Right lobe of liver (tissue), 4 donors: ENCODE results near the gene FYN.

Experiments
- CTCF ChIP-seq, 4 donors: fragments of 200-600 bp in 3 of 4; fragments of 450-650 bp in 1 of 4; IDR thresholded peaks; one replicate each; pipeline versions ENCODE4 v1.5.1 to v1.8.0; 2016 to 2022; ENCODE audit warnings: antibody characterized with exemption in 4 of 4, mild to moderate bottlenecking in 2 of 4
- POLR2A ChIP-seq: fragments of 450-650 bp; IDR thresholded peaks from one replicate; pipeline ENCODE4 v1.6.1; 2017; ENCODE audit warnings: antibody characterized with exemption, mild to moderate bottlenecking
- donor health status: DM: no; HTN: no; CAD: no.
- donor health status: DM: no; HTN: no; CAD: no.
- donor health status: DM: no; HTN: yes; CAD: no.

- TF ChIP-seq POLR2A (no peak), CTCF (IDR thresholded peaks at IDR 0.05) (no peak)
These were observed 172.1 kb downstream of the FYN start for GRCh38 chr6:111701146-111701545.
